Measurements from ENCODE around the gene RGL3.
A peak's percentile ranks its signal among the peaks of the same experiment; 100 is the strongest.
"Not testable (repeated sequence)": the region's sequence is repeated elsewhere in the genome, so short reads cannot be mapped to it uniquely, and the experiment has no call there.

RGL3 gene

GRCh38 chr19:11379857-11380350 lies 39.2 kb downstream of the RGL3 start:
- DNase-seq, result no peak

GRCh38 chr19:11379269-11379845 lies 39.8 kb downstream of the RGL3 start:
- not testable (repeated sequence) for DNase-seq

DNA sequence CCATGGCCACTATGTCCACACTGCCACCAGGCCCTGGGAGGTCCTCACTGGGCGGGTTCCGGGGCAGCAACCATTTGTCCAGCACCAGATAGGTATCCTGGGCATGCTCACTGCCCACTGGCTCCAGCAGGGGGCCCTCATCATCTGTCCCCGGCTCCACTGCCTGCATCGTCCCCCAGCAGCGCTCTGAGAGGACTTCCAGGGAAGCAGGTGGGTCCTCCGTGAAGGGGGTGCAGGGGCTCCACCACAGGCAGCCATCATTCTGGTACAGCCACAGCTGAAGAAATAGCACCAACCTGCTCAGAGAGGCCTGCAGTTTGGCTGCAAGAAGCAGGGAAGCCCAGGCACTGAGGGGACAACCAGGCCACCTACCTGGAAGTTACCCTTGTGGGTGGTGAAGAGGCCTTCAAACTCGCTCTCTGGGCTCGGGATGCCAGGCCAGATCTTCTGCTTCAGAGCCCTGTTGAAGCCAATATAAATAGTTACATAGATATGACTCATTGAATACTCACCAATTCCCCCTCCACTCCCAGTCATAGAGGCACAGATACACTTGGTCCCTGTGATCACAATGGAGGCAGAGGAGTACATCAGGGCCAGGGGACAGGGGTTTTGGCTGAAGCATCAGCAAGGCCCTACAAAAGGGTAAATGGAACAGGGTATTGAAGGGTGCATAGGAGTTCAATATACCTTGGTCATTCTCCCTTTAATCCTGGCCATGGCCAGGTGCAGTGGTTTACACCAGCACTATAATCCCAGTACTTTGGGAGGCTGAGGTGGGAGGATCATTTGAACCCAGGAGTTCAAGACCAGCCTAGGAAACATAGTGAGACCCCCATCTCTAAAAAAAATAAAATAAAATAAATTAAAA lies 40.6 kb downstream of the RGL3 start:
- peak; percentile 61 for DNase-seq

DNA sequence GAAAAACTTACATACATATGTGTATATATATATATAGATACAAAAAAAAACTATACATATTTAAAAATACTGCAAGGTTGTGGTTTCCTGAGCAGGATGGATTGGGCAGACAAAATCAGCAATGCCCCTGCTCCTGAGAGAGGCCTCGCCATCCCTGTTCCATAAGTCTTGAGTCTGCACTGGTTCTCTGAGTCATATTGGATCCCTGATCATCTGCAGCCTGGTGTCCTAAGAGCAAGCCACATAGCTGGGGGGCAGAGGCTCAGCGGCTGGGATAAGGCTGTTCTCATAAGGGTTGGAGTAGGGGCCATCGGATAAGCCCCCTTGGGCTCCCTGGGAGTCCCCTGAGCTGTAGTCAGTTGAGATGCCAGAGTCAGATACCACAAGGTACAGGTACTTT lies 41.4 kb downstream of the RGL3 start:
- DNase-seq, result no peak

DNA sequence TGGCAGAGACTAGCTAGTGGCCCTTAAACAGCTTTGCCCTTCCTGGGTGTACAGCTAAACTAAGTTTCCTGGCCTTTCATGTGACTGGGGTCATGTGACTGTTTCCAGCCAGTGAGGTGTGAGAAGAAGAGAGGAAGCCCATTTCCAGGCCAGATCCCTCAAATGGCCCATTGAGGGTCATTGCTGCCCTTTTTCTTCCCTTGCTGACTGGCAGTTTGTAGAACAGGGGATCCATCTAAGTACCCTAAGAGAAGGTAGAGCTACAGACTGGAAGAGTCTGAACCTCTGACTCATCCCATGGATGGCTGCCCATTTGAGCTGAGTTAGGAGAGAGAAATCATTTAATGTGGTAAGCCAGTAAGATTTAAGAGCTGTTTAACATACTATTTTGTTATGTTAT lies 41.9 kb downstream of the RGL3 start:
- no peak for DNase-seq

- DNase-seq, result peak; percentile 81
These were observed 43.8 kb downstream of the RGL3 start for GRCh38 chr19:11375143-11375948.

GRCh38 chr19:11374433-11375142 lies 44.5 kb downstream of the RGL3 start, which contains the start of gene SWSAP1:
Gene SWSAP1 (plus strand): TSS chr19:11374666. CDS start chr19:11374681, 15 bp downstream.
- peak; percentile 96 for DNase-seq

- no peak for DNase-seq
These were observed 45.2 kb downstream of the RGL3 start for GRCh38 chr19:11373885-11374432.

DNA sequence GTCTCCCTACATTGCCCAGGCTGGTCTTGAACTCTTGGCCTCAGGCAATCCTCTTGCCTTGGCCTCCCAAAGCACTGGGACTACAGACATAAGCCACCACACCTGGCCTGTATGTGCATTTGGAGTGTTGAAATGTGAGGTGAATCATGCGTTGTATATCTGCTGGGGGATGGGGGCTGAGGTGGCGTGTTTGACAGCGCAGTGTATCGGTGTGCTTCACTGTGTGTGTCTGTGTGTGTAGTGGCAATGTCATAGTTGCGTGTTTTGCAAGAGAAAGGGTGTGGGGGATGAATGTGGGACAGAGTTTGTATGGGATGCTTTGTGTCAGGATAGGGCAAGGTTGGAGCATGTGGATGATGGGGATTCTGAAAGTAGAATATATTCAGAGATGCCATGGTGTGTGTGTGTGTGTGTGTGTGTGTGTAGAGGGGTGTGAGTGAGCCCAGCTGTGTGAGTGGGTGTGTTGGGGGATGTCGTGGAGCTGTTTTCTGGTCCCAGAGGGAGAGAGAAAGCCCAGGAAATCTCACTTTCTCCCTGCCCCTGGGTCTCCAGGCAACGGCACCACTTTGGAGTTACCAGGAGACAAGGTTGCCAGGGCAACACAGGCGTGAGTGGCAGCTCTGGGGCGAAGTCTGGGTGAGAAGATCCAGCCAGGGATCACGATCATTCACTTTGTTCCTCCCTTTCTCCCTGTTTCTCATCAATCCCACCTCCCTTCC lies 45.8 kb downstream of the RGL3 start:
- DNase-seq, result no peak

DNA sequence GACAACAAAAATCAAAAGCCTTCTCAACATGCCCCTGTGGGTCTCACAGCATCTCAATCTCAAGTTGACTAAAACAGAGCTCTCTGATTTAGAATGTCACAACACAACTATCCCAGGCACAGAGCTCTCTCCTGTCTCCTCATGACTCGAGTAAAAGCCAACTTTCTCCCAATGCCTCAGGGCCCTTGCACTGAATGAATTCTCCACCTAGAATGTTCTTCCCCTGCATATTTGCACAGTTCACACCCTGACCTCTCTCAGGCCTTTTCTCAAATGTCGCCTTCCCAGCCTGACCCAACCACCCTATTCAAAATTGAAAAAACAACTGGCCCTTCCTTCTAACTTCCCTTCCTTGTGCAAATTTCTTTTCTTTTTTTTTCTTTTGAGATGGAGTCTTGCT lies 48.4 kb downstream of the RGL3 start:
- DNase-seq, result no peak

GRCh38 chr19:11367528-11367927 lies 51.6 kb downstream of the RGL3 start:
- DNase-seq, result no peak

GRCh38 chr19:11365557-11366117 lies 53.5 kb downstream of the RGL3 start:
- DNase-seq, result no peak

GRCh38 chr19:11364935-11365334 lies 54.2 kb downstream of the RGL3 start:
- DNase-seq, result no peak

GRCh38 chr19:11364296-11364904 lies 54.7 kb downstream of the RGL3 start:
- no peak for DNase-seq

GRCh38 chr19:11363881-11364280 lies 55.2 kb downstream of the RGL3 start:
- no peak for DNase-seq

GRCh38 chr19:11361771-11362731 lies 57.1 kb downstream of the RGL3 start:
- DNase-seq, result no peak

DNA sequence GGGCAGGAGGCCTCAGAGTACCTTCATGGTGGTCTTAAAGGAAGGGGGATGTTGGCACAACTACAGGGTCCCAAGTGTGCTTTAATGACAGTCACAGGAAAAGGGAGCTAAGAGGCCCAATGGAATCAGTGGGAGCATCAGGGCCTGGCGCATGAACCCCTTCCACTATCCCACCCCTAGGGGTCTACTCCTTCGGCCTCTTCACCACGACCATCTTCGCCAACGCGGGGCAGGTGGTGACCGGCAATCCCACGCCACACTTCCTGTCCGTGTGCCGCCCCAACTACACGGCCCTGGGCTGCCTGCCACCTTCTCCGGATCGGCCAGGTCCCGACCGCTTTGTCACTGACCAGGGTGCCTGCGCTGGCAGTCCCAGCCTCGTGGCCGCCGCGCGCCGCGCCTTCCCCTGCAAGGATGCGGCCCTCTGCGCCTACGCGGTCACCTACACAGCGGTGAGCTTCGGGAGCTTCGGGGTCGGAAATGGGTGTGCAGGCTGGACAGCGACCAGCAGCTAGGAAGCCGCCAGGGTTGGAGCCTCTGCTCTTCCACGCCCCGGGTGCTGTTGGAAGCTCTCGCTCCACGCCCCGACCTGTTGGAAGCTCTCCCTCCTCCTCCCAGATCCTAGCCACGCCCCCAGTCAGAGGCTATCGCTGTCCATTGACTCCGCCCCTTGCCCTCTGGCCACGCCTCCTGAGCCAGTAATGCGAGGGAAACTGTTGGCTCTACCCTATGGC lies 57.9 kb downstream of the RGL3 start:
- DNase-seq, result no peak

- no peak for DNase-seq
These were observed 59.7 kb downstream of the RGL3 start for GRCh38 chr19:11359421-11359820.
